Spleen (tissue), 11 donors: Measurements from ENCODE around the gene DGKB. TPM values are rescaled to one million over a fixed set of nuclear protein-coding genes. Genes with fewer than 3 reads are reported as not detected.

ENCODE experiments used
- DNase-seq: peaks from one replicate; pipeline ENCODE4 v3.0.0-alpha.2; 2020
- H3K27ac ChIP-seq, 8 donors: fragments of 200-600 bp; sonication (generic) in 7 of 8; 1 replicate in 4 of 8; 2 replicates in 4 of 8; pipeline versions ENCODE4 v1.5.0 to v1.8.0; 2016 to 2021; ENCODE audit warnings: inconsistent platforms in 4 of 8, mild to moderate bottlenecking in 4 of 8, moderate library complexity in 1 of 8
- H3K27me3 ChIP-seq, 7 donors: fragments of 200-600 bp; sonication (generic) in 6 of 7; replicated peaks in 1 of 7; 1 replicate in 4 of 7; 2 replicates in 3 of 7; pipeline versions ENCODE4 v1.5.0 to v1.8.0; 2016 to 2021; ENCODE audit warnings: inconsistent platforms in 3 of 7, mild to moderate bottlenecking in 1 of 7
- H3K36me3 ChIP-seq, 6 donors: fragments of 200-600 bp; sonication (generic) in 5 of 6; 1 replicate in 4 of 6; 2 replicates in 2 of 6; pipeline versions ENCODE4 v1.5.0 to v1.8.0; 2016 to 2021; ENCODE audit warnings: inconsistent platforms in 2 of 6
- H3K4me1 ChIP-seq, 6 donors: fragments of 200-600 bp; sonication (generic) in 5 of 6; 1 replicate in 3 of 6; 2 replicates in 3 of 6; pipeline versions ENCODE4 v1.5.0 to v1.8.0; 2016 to 2021; ENCODE audit warnings: inconsistent platforms in 3 of 6
- H3K4me3 ChIP-seq, 8 donors: fragments of 200-600 bp; sonication (generic) in 7 of 8; 1 replicate in 4 of 8; 2 replicates in 4 of 8; pipeline versions ENCODE4 v1.5.0 to v1.8.0; 2016 to 2021; ENCODE audit warnings: inconsistent platforms in 4 of 8, mild to moderate bottlenecking in 4 of 8, moderate library complexity in 2 of 8
- H3K9me3 ChIP-seq, 8 donors: fragments of 200-600 bp; sonication (generic) in 7 of 8; 1 replicate in 4 of 8; 2 replicates in 4 of 8; pipeline versions ENCODE4 v1.5.0 to v1.8.0; 2016 to 2021; ENCODE audit warnings: inconsistent platforms in 4 of 8
- POLR2A ChIP-seq, 3 donors: fragments of 450-650 bp; IDR thresholded peaks; one replicate each; pipeline ENCODE4 v1.5.1; 2017; ENCODE audit warnings: antibody characterized with exemption in 3 of 3, mild to moderate bottlenecking in 1 of 3
- POLR2AphosphoS5 ChIP-seq, 3 donors: sonication (generic); formaldehyde crosslinking; IDR thresholded peaks; one replicate each; pipeline ENCODE4 v1.5.1; 2017; ENCODE audit warnings: antibody characterized with exemption in 3 of 3
- WGBS, 5 donors: extraction: QIAGEN DNeasy Blood & Tissue Kit in 3 of 5; methylation state at CpG; one replicate each; pipeline versions ENCODE4 v1.1.5 to v1.1.7; 2013 to 2018; 5-methylcytosine and 5-hydroxymethylcytosine counted together
- intact Hi-C: fragments of 100-400 bp; cut with DNase I; formaldehyde crosslinking; loops from one replicate; pipeline ENCODE4 v1.15.0; 2023; ENCODE audit warnings: low total_unique reads
- polyA plus RNA-seq, 3 donors: library from polyadenylated mRNA; stranded (reverse); fragments of 200-250 nt; gene quantifications; one replicate each; pipeline ENCODE4 v1.2.1, GENCODE V29; 2013
- total RNA-seq, 7 donors: library from RNA; depleted of rRNA in 3 of 7; stranded (reverse); fragments of >200 nt in 3 of 7; fragmentation: NEBNext Ultra II Directional in 4 of 7; extraction: Animal tissue kit (Norgen Biotek cat#: 25700) in 4 of 7; gene quantifications; one replicate each; pipeline versions ENCODE4 v1.1.0 to v1.2.1, GENCODE V29; 2016 to 2021
- TF ChIP-seq, protein P1 (sequence below), 11 experiments: fragments of 200-600 bp in 7 of 11; fragments of 450-650 bp in 4 of 11; sonication (generic) in 4 of 11; IDR thresholded peaks in 8 of 11; conservative IDR thresholded peaks in 3 of 11; 1 replicate in 7 of 11; 2 replicates in 4 of 11; pipeline versions ENCODE4 v1.4.0 to v1.8.0; 2016 to 2021; ENCODE audit warnings: antibody characterized with exemption in 11 of 11, inconsistent platforms in 4 of 11, mild to moderate bottlenecking in 1 of 11
- donor health status: healthy with polysubstance abuse.
- donor health status: DM: no; HTN: no; CAD: no; lungs with moderate emphysema.
- donor health status: DM: no; HTN: no; CAD: no.
- donor health status: Bipolar disorder and iron deficiency.
- donor health status: healthy.
- donor health status: DM: no; HTN: no; CAD: no.
- donor health status: DM: yes; HTN: yes; CAD: no.

The DGKB gene
- total and polyA plus RNA-seq, 10 donors: 0.02 to 0.26 (median 0.03) TPM; not detected in 6

DNA sequence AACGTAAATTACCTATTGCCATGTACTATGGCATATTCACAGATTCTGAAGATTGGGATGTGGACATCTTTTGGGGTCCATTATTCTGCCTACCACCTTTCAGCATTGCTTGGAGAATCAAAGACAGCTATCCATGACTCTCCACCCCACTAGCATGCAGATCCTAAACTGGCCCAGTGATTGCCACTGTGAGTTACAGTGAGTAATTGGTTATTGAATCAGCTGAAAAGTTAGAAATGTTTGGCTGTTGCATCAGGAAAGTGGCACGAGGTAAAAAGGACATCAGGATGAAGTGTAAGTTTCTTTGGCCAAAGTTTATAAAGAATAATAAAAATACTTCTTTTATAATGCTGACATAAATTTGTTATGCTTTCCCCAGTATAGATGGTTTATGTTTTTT lies 764.9 kb downstream of the DGKB start:
- Histone ChIP-seq H3K27me3 (no peaks in the 10 kb centered on the region), H3K4me3 (no peak overlapping the region), H3K36me3 (no peaks in the 10 kb centered on the region), H3K9me3 (no peaks in the 10 kb centered on the region), H3K27ac (no peak overlapping the region), H3K4me1 (no peaks in the 10 kb centered on the region)
- intact Hi-C loops: no loop called here
- WGBS, 5 donors: 65 to 76% (median 68%) methylated on average over 2 of the region's 2 CpGs
- DNase-seq: no peak
- TF ChIP-seq POLR2A (IDR thresholded peaks at IDR 0.05): no peak
- TF ChIP-seq POLR2AphosphoS5 (IDR thresholded peaks at IDR 0.05): no peak
- TF ChIP-seq, protein P1, sequence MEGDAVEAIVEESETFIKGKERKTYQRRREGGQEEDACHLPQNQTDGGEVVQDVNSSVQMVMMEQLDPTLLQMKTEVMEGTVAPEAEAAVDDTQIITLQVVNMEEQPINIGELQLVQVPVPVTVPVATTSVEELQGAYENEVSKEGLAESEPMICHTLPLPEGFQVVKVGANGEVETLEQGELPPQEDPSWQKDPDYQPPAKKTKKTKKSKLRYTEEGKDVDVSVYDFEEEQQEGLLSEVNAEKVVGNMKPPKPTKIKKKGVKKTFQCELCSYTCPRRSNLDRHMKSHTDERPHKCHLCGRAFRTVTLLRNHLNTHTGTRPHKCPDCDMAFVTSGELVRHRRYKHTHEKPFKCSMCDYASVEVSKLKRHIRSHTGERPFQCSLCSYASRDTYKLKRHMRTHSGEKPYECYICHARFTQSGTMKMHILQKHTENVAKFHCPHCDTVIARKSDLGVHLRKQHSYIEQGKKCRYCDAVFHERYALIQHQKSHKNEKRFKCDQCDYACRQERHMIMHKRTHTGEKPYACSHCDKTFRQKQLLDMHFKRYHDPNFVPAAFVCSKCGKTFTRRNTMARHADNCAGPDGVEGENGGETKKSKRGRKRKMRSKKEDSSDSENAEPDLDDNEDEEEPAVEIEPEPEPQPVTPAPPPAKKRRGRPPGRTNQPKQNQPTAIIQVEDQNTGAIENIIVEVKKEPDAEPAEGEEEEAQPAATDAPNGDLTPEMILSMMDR (IDR thresholded peaks at IDR 0.05 in 8 of 11, conservative IDR thresholded peaks at IDR 0.05 in 3 of 11): no peak

DNA sequence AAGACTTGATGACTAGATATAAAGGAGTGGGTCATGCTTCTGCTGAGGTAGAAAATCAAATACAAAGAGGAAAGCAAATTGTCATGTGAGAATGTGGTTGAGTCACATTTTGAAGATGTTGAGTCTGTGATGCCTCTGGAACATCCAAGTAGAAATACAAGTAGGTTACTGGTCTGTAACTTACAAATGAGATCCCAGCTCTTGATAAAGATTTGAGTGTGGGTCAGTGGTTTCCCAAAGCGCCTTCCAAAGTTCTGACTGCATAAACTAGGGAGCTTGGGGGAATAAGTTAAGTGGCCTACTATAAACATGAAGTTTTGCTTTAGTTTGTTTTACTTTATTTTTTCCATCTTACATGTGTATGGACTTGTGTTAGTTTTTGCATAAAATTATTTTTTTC lies 768.8 kb downstream of the DGKB start:
- H3K36me3 ChIP-seq: no peaks in the 10 kb centered on the region
- no peaks in the 10 kb centered on the region for H3K27me3 ChIP-seq
- H3K4me3 ChIP-seq: no peak overlapping the region
- H3K9me3 ChIP-seq: no peaks in the 10 kb centered on the region
- no peak for TF ChIP-seq POLR2A (IDR thresholded peaks at IDR 0.05)
- no peak for TF ChIP-seq POLR2AphosphoS5 (IDR thresholded peaks at IDR 0.05)
- TF ChIP-seq, protein P1 (IDR thresholded peaks at IDR 0.05 in 8 of 11, conservative IDR thresholded peaks at IDR 0.05 in 3 of 11): no peak
- WGBS, 5 donors: 54 to 84% (median 67%) methylated on average over 1 of the region's 1 CpG
- H3K27ac ChIP-seq: no peak overlapping the region
- no peak for DNase-seq
- intact Hi-C loops: no loop called here
- H3K4me1 ChIP-seq: no peaks in the 10 kb centered on the region

DNA sequence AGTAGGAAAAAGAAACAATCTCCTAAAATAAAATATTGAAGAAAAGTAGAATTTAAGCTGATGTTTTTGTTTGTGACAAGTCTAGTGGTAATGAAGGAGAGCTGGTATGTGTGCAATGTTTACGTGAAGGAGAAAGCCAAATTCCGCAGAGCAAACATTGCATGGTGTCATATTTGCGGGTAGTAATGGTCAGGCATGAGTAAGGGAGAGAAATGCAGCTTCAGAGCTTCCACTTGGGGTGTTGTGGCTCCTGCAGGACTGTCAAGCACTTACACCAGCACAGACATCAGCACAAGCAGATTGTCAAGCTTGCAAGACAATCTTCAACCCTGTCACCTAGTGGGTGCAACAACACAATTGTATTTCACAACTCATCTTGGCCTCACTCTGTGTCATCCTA lies 776.6 kb downstream of the DGKB start:
- DNase-seq: no peak
- intact Hi-C loops: no loop called here
- WGBS, 5 donors: 86 to 97% (median 92%) methylated on average over 3 of the region's 3 CpGs

DNA sequence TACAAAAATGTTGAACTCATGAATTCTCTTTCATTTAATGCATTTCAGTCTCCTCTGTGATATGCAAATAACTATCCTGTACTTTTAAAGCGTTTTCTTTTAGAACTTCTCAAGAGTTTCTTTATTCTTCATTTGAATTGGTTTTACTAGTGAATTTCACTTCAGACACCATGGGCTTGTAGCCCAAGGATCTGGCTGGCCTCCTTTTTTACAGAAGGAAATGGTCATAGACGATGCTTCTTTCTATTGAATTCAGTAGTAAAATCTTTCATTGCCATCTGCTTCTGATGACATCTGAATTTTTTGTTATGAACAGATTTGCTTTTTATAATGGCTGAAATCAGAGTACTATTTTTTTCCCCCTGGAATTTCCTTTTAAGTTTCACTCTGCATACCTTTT lies 777.8 kb downstream of the DGKB start:
- no peak for TF ChIP-seq POLR2AphosphoS5 (IDR thresholded peaks at IDR 0.05)
- TF ChIP-seq, protein P1 (IDR thresholded peaks at IDR 0.05 in 8 of 11, conservative IDR thresholded peaks at IDR 0.05 in 3 of 11): no peak
- TF ChIP-seq POLR2A (IDR thresholded peaks at IDR 0.05): no peak
- Histone ChIP-seq H3K36me3 (no peaks in the 10 kb centered on the region), H3K9me3 (no peaks in the 10 kb centered on the region), H3K27me3 (no peaks in the 10 kb centered on the region), H3K27ac (no peak overlapping the region), H3K4me3 (no peak overlapping the region), H3K4me1 (no peaks in the 10 kb centered on the region)
- DNase-seq: no peak
- WGBS, 5 donors: 66 to 84% (median 82%) methylated on average over 2 of the region's 2 CpGs
- intact Hi-C loops: no loop called here

More for the DNA sequence above, 776.6 kb downstream of the DGKB start:
- no peak overlapping the region for H3K27ac ChIP-seq
- H3K4me3 ChIP-seq: no peak overlapping the region
- no peaks in the 10 kb centered on the region for H3K9me3 ChIP-seq
- TF ChIP-seq POLR2A (IDR thresholded peaks at IDR 0.05) (no peak), POLR2AphosphoS5 (IDR thresholded peaks at IDR 0.05) (no peak)
- TF ChIP-seq, protein P1 (IDR thresholded peaks at IDR 0.05 in 8 of 11, conservative IDR thresholded peaks at IDR 0.05 in 3 of 11): no peak
- no peaks in the 10 kb centered on the region for H3K36me3 ChIP-seq
- no peaks in the 10 kb centered on the region for H3K4me1 ChIP-seq
- H3K27me3 ChIP-seq: no peaks in the 10 kb centered on the region
